GM12873 (cell line): ENCODE measurements around the gene OR51B4.
"Not testable (repeated sequence)": the region's sequence is repeated elsewhere in the genome, so short reads cannot be mapped to it uniquely, and the experiment has no call there.

Experiments
- TF ChIP-seq, protein P1 (sequence below): IDR thresholded peaks from 2 replicates; pipeline ENCODE4 v1.5.1; 2012; ENCODE audit warnings: low read depth, mild to moderate bottlenecking, moderate library complexity, low read length, control low read depth; ENCODE audit not compliant: insufficient read depth; ENCODE audit errors: missing control alignments

OR51B4 gene

DNA sequence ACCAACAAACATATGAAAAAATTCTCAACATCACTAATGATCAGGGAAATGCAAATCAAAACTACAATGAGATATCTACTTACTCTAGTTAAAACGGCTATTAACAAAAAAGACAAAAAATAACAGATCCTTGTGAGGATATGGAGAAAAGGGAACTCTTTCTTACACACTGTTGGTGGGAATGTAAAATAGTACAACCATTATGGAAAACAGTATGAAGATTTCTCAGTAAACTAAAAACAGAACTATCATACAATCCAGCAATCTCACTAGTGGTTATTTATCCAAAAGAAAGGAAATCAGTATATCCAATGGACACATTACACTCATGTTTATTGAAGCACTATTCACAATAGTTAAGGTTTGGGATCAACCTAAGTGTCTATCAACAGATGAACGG is 35.9 kb downstream of the OR51B4 start:
- TF ChIP-seq, protein P1, sequence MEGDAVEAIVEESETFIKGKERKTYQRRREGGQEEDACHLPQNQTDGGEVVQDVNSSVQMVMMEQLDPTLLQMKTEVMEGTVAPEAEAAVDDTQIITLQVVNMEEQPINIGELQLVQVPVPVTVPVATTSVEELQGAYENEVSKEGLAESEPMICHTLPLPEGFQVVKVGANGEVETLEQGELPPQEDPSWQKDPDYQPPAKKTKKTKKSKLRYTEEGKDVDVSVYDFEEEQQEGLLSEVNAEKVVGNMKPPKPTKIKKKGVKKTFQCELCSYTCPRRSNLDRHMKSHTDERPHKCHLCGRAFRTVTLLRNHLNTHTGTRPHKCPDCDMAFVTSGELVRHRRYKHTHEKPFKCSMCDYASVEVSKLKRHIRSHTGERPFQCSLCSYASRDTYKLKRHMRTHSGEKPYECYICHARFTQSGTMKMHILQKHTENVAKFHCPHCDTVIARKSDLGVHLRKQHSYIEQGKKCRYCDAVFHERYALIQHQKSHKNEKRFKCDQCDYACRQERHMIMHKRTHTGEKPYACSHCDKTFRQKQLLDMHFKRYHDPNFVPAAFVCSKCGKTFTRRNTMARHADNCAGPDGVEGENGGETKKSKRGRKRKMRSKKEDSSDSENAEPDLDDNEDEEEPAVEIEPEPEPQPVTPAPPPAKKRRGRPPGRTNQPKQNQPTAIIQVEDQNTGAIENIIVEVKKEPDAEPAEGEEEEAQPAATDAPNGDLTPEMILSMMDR: no peak

DNA sequence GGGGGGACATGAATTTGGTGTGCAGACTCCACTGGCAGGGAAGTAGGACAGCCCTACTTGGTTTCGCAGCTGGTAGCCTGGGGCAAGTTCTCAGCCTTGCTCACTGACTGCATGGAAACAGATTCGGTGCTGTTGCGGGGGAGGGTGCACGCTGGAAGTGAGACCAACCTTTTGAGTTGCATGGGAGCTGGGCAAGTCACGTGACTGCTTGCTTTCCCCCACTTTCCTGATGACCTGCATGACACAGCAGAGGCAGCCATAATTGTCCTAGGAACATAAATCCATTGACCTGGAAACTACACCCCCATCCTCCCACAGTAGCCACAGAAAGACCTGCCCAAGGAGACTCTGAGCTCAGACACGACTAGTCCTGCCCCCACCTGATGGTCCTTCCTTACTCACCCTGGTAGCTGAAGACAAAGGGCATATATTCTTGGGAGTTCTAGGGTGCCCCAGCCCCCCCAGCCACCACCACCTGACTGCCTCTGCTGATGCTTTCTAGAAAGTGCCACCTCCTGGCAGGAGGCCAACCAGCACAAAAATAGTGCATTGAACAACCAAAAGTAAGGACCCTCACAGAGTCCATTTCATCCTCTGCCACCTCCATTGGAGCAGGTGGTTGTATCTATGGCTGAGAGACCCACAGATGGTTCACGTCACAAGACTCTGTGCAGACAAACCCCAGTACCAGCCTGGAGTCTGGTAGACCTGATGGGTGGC is 43.0 kb downstream of the OR51B4 start:
- TF ChIP-seq, protein P1: no peak

DNA sequence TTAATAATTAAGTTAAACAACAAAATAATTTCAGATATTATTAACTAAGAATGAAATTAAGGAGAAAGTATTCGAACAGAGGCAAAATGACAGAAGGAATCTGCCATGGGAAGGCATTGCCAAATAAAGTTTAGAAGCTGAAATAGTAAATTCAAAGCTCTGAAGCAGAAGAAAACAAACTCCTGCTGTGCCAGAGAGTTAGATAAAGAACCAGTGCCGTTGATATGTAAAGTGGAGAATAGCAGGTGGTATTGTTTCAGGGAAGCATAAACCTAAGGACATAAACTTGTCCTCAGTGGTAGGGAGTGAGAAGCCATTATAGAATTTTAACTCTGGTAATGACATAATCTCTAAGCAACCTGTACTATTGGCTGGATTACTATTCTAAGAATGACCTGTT is 44.5 kb downstream of the OR51B4 start:
- TF ChIP-seq, protein P1: no peak

DNA sequence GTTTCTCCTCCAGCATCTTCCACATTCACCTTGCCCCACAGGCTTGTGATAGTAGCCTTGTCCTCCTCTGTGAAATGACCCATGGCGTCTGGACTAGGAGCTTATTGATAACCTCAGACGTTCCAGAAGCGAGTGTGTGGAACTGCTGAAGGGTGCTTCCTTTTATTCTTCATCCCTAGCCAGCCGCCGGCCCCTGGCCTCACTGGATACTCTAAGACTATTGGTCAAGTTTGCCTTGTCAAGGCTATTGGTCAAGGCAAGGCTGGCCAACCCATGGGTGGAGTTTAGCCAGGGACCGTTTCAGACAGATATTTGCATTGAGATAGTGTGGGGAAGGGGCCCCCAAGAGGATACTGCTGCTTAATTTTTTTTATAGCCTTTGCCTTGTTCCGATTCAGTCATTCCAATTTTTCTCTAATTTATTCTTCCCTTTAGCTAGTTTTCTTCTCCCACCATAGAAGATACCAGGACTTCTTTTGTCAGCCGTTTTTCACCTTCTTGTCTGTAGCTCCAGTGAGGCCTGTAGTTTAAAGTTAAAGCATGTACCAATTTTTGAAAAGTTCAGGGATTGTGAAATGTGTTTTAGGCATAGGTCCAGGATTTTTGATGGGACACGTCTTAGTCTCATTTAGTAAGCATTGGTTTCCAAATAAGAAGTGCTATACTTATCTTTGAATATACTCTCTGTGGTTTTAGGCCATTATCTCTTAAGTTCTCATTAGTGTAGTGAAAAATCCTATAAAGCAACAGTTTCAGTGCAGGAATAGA is 46.9 kb downstream of the OR51B4 start, which contains the start of gene HBG2:
Gene HBG2, minus strand, starts transcription at position 136 of the 768 bp plus-strand sequence. Its CDS starts 53 bp downstream, at position 83.
- TF ChIP-seq, protein P1: not testable (repeated sequence)

DNA sequence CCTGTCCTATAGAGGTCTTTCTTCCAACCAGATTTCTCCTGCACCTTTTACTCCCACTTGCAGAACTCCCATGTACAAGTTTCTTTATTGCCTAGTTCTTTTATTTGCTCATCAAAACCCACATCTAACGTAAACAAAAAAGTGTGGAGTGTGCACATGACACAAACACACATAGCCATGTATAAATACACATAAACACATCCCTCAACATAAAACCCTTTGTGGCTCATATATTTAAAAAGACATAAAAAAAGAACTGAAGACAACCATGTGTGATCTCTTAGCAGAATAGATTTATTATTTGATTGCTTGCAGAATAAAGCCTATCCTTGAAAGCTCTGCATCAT is 48.9 kb downstream of the OR51B4 start:
- TF ChIP-seq, protein P1: no peak

DNA sequence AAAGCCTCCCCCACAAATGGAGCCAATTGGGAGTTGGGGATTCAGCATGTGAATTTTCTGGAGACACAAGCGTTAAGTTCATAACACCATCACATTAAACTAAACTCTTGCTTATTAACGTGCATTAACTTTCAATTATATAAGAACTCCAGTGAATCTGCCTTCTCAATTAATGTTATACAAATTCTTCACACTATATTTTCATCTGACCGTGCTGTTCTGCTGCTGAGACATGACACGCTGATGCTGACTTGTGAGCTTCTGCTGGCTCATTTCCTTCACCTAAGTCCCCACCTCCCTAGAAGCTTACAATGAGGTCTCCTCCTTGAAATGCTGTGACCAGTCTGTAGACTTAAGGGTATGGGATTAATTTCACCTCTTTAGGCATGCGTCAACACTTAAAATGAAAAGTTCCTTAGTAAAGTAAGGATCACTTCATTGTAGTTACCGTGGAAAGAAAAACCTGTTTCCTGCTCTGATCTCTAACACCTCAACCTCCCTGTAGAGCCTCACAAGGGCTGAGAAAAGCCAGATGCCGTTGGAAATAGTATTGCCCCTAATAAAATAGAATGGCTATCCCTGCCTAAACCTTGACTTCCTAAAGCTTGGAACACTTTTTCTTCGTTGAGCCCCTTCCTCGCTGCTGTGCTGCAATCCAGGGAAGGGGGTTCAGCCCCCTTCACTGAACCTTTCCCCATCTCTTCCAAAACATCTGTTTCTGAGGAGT is 49.4 kb downstream of the OR51B4 start:
- TF ChIP-seq, protein P1: no peak

DNA sequence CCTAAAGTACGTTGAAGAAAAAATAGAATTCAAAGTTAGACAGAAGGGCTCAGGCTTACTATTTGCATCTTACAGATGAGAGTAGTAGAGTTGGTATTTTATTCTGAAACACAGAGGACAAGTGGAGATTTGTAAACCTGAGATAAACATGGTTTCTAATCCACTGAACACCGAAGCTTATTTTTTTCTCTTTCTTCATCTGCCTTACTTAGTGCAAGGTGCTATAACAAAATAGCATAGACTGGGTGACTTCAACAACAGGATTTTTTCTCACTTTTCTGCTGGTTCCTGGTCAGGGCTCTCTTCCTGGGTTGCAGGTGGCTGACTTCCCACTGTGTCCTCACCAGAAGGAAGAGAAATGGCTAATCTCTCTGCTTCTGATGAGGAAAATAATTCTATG is 50.0 kb downstream of the OR51B4 start:
- TF ChIP-seq, protein P1: no peak
